GM19023 (cell line): ENCODE measurements around the gene TMPRSS5.
"Not testable (repeated sequence)": the region's sequence is repeated elsewhere in the genome, so short reads cannot be mapped to it uniquely, and the experiment has no call there.

Source experiments
- ATAC-seq: cut with Tn5 transposase; IDR thresholded peaks from one replicate; pipeline ENCODE4 v1.9.1; 2021; ENCODE audit warnings: mild to moderate bottlenecking, moderate library complexity; ENCODE audit not compliant: unreplicated experiment

Gene TMPRSS5

GRCh38 chr11:113705871-113706655, at the start of gene TMPRSS5:
Gene TMPRSS5 (minus strand): TSS chr11:113706308. CDS start chr11:113706224, 84 bp downstream.
- ATAC-seq = no peak

GRCh38 chr11:113752932-113753331, 46.8 kb upstream of the TMPRSS5 start:
- ATAC-seq = no peak

- no peak for ATAC-seq
These were observed 30.2 kb upstream of the TMPRSS5 start for GRCh38 chr11:113736323-113736722.

- no peak for ATAC-seq
These were observed 26.0 kb upstream of the TMPRSS5 start for GRCh38 chr11:113732092-113732491.

- no peak for ATAC-seq
These were observed 25.0 kb upstream of the TMPRSS5 start for GRCh38 chr11:113730887-113731726.

- no peak for ATAC-seq
These were observed 23.3 kb upstream of the TMPRSS5 start for GRCh38 chr11:113729456-113729855.

GRCh38 chr11:113728814-113729213, 22.7 kb upstream of the TMPRSS5 start:
- no peak for ATAC-seq

GRCh38 chr11:113725913-113726312, 19.8 kb upstream of the TMPRSS5 start:
- no peak for ATAC-seq

- ATAC-seq = no peak
These were observed 19.3 kb upstream of the TMPRSS5 start for GRCh38 chr11:113725407-113725806.

- ATAC-seq = no peak
These were observed 18.7 kb upstream of the TMPRSS5 start for GRCh38 chr11:113724778-113725177.

- ATAC-seq = no peak
These were observed 17.7 kb upstream of the TMPRSS5 start for GRCh38 chr11:113723787-113724186.

GRCh38 chr11:113722934-113723333, 16.8 kb upstream of the TMPRSS5 start:
- ATAC-seq = no peak

- ATAC-seq = no peak
These were observed 16.1 kb upstream of the TMPRSS5 start for GRCh38 chr11:113722221-113722620.

- ATAC-seq = no peak
These were observed 15.5 kb upstream of the TMPRSS5 start for GRCh38 chr11:113721462-113722066.

- not testable (repeated sequence) for ATAC-seq
These were observed 14.4 kb upstream of the TMPRSS5 start for GRCh38 chr11:113720478-113720877.

- ATAC-seq = no peak
These were observed 9.9 kb upstream of the TMPRSS5 start for GRCh38 chr11:113715882-113716625.

- ATAC-seq = no peak
These were observed 9.2 kb upstream of the TMPRSS5 start for GRCh38 chr11:113715273-113715672.

- no peak for ATAC-seq
These were observed 4.9 kb upstream of the TMPRSS5 start for GRCh38 chr11:113710989-113711388.

- ATAC-seq = not testable (repeated sequence)
These were observed 2.6 kb downstream of the TMPRSS5 start for GRCh38 chr11:113703551-113703950.

GRCh38 chr11:113701491-113701890, 4.6 kb downstream of the TMPRSS5 start:
- ATAC-seq = no peak

GRCh38 chr11:113698515-113698914, 7.6 kb downstream of the TMPRSS5 start:
- ATAC-seq = no peak
